Activated CD8-positive, alpha-beta memory T cell treated with anti-CD3 and anti-CD28 coated beads, Interleukin-2, amount 50 U/mL, for 24 hours (primary cell): ENCODE results near the gene PEDS1.
A peak's percentile ranks its signal among the peaks of the same experiment; 100 is the strongest.
"Not testable (repeated sequence)": the region's sequence is repeated elsewhere in the genome, so short reads cannot be mapped to it uniquely, and the experiment has no call there.

Experiments
- DNase-seq: peaks from one replicate; pipeline ENCODE4 v3.0.0-alpha.2; 2020; ENCODE audit errors: extremely low read depth

PEDS1 gene

GRCh38 chr20:50113420-50114224 is 39.9 kb downstream of the PEDS1 start:
- DNase-seq, result no peak

DNA sequence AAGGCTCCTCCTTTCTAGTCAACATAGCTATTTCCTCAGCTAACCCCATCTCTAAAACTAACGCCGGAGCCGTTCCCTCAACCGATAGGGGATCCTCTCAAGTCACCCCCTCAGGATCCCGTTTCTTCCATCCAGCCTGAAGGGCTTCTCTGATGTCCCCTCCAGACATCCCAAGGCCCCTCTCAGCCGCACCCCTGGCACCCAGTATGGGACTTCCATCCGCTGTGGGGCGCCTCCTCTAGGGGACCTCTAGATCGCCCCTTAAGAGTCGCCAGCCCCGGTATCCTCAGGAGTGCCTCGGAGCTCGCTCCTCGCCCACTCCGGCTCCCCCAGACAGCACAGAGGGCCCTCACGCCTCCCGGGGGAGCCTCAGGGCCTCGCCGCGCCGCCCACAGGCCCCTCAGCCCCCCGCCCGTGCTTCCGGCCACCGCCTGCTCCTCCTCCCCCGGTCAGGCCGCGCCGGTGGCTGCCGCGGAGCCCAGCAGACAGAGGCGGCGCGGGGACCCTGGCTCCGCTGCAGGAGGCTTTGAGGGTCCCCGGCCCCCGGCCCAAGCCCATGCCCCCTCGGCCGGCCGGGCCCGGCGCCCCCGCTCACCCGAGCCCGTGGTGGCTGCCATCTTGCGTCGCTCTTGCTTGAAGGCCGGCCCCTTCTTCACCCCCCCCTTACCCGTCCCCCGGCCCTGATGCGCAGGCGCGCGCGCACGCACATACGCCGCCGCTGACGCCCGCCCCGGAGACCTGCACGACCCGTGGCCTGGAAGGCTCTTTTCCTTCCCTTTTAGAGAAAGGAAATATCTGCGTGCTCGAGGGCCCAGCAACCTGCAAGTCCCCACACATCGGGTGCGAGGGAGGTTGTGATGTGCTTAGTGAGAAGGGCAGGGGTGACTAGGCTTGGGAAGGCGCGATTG is 40.8 kb downstream of the PEDS1 start, which contains the start of gene UBE2V1:
UBE2V1 (minus strand) TSS at position 639 of the 908 bp plus-strand sequence; CDS start at position 617, 22 bp downstream.
- peak; percentile 76 for DNase-seq

DNA sequence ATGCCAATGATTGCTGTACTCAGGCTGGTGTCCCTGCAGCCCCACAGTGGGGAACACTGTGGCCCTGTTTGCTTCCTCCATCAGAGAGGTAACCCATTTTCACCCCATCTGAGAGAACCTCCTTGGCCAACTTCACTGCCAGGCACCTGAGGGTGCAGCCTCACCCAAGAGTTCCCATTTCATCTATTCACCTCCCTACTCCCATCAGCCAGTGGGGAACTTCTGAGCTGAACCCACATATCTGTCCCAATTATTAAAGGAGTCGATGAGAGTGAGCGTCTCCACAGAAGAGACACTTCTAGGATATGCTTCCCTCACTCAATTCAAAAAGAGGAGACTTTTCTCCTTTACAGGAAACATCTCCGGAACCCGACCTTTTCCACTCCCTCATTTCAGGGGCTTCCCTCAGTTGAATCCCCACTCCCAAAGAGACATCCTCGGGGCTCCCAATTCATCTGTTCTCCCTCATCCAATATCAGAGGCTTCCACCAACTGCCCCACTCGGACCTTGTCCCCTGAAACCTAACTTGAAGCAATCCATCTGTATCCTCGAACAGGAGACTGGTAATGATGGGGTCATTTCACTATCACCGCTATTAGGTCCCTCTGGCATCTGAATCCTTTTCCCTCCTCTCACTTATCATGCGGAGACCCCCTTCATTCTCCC is 41.6 kb downstream of the PEDS1 start:
- no peak for DNase-seq

DNA sequence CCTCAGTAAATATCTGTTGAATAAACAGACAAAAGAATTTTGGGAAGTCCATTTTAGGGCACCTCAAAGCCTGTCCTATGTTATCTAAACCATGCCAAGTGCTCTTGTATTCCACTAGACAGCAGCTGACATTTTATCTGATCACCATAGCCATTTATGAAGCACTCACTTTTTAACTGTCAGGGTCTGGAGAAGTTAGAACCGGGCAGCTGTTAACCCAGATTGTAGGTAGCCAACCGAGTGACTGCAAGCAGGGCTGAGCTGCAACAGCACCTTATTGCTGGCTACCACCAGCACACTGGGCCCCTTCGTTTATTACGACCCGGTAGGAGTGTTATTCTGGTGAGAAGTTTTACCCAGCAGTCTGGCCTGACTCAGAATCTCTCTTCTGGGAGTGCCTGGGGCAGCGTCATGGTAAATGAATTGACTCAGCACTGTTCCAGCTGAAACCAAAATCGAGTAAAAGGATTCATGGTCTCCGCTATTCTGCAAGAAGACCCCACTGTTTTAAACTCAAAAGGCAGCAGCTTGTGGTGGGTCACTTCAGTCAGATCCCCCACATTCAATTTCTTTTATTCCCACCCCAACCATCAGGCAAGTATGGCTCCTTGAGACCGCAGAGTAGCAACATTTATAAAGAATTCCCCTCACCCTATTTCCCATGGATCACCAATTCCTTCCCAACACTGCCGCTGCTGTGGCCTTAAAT is 42.2 kb downstream of the PEDS1 start:
- peak; percentile 26 for DNase-seq

GRCh38 chr20:50110141-50111047 is 43.1 kb downstream of the PEDS1 start:
- no peak for DNase-seq

DNA sequence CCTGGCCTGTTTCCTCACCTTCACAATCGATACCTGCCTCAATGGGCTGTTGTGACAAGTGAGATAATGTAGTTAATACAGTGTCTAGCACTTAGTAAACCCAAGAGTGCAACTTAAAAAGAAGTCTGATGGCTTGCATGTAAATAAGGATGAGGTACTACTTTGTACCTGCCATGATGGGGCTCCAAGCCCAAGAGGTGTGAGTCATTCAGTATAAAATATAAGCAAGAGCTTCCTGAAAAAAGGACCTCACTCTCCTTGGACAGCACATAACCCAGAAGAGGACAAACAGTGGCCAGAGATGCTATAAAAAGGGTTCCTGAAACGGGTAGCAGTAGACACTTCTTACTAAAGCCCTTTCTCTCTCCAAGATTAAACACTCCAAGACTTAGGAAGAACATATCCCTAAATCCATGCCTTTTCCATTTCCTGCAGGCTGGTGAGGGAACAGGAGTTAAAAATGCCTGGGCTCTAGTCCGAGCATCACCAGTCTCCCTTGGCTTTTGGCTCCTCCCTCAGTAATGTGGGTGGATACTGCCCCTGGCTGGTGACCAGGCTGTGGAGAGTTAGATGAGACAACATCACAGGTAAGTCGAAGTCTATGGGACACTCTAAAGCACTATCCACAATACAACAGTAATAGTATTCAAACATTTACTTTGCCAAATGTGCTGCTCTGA is 44.8 kb downstream of the PEDS1 start:
- DNase-seq, result no peak

DNA sequence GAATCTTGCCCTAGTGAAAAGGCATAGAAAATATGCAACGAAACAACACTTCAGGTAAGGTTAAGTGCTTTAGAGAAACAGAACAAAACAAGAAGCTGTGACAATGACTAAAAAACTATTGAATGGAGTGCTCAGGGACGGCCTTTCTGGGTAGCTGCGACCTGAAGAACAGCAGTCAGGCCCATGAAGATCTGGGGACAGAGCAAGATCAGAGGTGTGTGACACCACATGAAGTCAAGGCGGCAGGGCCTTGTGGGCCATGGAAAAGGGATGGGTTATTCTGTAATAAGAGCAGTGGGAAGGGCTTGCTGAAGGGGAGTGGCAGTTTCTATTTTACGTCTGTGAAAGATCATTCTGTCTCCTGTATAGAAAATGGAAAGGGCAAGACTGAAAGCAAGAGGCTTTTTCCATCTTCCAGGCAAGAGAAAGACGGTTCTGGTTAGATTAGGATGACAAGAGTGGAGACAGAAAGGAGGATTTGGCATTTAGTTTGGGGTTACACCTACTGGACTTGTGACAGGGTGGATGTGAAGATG is 45.7 kb downstream of the PEDS1 start:
- DNase-seq, result no peak

DNA sequence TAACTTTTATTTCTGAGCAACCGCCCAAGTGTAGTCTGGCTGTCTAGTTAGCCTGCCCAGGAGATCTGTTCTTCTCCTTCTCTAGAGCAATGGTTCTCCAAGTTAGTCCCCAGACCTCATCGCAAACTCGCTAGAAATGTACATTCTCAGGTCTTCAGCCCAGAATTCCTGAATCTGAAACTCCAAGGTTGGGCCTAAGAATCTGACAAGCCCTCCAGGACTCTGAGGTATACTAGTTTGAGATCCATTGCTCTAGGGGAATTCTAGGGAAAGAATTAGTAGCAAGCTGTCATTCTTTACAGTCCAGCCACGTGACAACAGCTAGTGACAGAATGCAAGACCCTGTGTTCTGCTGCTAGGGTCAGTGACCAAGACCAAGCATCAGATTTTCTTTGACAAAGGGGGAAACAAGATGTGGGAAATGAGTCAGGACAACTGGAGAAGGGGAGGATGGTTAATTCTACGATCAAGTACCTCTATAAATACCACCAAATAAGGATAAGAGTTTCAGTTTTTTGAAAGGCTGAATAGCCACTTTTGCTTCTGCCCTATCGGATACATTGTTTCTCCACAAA is 46.4 kb downstream of the PEDS1 start:
- DNase-seq, result no peak

GRCh38 chr20:50106669-50107068 is 46.9 kb downstream of the PEDS1 start:
- not testable (repeated sequence) for DNase-seq
